RCC 7860 (cell line): ENCODE data around the gene COL11A2.

Source experiments
- DNase-seq: peaks from one replicate; pipeline ENCODE4 v3.0.0-alpha.2; 2015; ENCODE audit warnings: low spot score
- FAIRE-seq: peaks from 2 replicates; lab custom pipeline; 2012; peaks lifted over from hg19 to GRCh38; lab: Jason Lieb, UNC

COL11A2 gene

DNA sequence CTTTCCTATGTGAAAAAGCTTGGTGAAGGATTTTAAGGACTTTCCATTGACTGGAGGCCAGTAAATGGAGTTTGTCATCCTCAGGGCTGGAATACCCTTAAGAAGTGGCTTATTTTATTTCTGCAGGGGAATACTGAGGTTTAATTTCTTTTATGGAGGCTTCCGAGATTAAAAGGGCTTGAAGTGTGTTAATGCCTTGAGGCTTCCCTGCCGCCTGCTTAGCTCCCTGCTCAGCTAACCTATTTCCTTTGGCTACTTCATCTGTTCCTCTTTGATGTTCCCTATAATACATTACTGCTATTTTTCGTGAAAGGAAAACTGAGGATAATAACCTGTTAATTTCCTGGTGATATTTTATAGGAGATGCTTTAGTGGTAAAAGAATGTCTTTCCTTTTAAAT lies 72.3 kb downstream of the COL11A2 start:
- FAIRE-seq, result no peak
- no peak for DNase-seq

DNA sequence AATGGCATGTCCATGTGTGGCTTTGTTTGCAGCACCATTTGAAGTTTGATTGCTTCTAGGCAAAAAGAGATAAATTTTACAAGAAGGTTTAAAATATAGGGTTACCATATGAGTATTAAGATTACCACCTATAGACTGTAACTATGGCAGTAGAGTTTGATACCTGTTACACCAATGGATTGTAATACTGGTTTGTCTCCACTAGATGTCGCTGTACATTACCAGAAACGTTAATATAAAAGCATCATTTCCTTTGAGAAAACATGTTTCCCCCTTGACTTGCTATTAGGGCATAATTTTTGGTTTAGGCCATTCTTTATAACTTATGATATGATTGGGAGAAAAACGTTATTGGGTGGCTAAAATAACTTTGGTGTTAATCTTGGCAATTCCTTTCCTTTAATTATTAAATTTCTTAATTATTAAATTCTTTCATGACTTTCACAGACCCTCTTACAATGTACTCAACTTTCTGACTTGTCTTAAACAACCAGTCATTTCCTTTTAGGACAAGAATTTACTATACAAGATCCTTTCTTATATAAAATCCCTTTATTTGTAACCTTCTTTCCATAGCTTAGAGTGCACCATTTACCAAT lies 73.6 kb downstream of the COL11A2 start:
- DNase-seq, result peak; percentile 45
- FAIRE-seq, result peak; percentile 84

DNA sequence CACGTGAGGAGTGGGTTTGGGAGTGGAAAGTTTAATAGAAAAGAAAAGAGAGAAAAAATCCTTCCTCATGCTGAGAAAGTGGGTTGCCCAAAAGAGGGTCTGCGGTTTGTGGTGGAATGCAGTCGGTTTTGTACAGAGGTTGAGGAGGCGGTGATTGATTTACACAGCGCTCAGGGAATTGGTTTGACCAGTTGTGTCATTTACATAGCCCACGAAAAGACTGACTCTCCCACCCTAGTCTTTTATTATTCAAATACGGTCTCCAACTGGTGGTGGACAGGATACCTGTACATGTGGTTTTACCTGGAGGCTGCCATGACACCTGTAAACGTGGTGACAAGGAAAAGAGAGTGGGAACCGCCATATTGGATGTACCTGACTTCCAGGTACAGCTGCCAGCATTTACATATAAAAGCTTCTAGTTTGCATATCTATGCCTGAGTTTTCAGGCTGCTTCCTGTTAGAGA lies 74.4 kb downstream of the COL11A2 start:
- FAIRE-seq, result no peak
- no peak for DNase-seq

GRCh38 chr6:33116841-33117711 lies 75.2 kb downstream of the COL11A2 start:
- no peak for FAIRE-seq
- DNase-seq, result no peak

- FAIRE-seq (no peak), DNase-seq (no peak)
Measured at GRCh38 chr6:33116417-33116816, 75.8 kb downstream of the COL11A2 start.

DNA sequence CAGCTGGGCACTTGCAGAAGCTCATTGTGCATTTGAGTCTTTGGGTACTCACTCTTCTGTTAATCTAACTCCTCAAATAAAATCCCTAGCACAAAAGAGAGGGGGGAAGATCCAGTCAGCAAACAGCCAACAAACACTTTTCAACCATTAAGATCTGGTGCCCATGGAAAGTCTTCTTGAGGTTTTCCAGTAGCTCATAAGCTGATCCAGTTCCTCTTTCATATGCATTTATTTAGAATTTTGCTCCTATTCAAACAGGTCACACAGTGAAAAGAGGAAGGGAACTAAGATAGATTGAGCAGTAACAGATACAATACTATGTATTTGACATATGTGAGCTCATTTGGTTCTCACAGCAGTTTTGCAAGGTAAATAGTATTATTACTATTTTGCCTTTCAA lies 77.9 kb downstream of the COL11A2 start:
- no peak for FAIRE-seq
- DNase-seq, result no peak

- DNase-seq (no peak), FAIRE-seq (no peak)
Measured at GRCh38 chr6:33113755-33114154, 78.5 kb downstream of the COL11A2 start.
